Measurements from ENCODE around the gene BMPER.
A peak's percentile ranks its signal among the peaks of the same experiment; 100 is the strongest.

Gene BMPER

GRCh38 chr7:33926535-33926934, 21.2 kb downstream of the BMPER start:
- no peak for DNase-seq

- no peak for DNase-seq
Observed at GRCh38 chr7:33928986-33929385, 23.6 kb downstream of the BMPER start.

- DNase-seq = no peak
Observed at GRCh38 chr7:33932221-33932620, 26.9 kb downstream of the BMPER start.

- DNase-seq = peak; percentile 69 to 75
Observed at GRCh38 chr7:33932832-33933468, 27.6 kb downstream of the BMPER start.

GRCh38 chr7:33933611-33934281, 28.4 kb downstream of the BMPER start:
- DNase-seq = no peak

- DNase-seq = no peak
Observed at GRCh38 chr7:33934391-33934790, 29.1 kb downstream of the BMPER start.

GRCh38 chr7:33936503-33936902, 31.2 kb downstream of the BMPER start:
- DNase-seq = no peak

- DNase-seq = no peak
Observed at GRCh38 chr7:33937871-33938270, 32.5 kb downstream of the BMPER start.

- no peak for DNase-seq
Observed at GRCh38 chr7:33939121-33939520, 33.8 kb downstream of the BMPER start.

GRCh38 chr7:33940503-33940902, 35.2 kb downstream of the BMPER start:
- DNase-seq = no peak

- DNase-seq = no peak
Observed at GRCh38 chr7:33941418-33941817, 36.1 kb downstream of the BMPER start.

GRCh38 chr7:33946094-33946699, 40.9 kb downstream of the BMPER start:
- DNase-seq = no peak

- no peak for DNase-seq
Observed at GRCh38 chr7:33950047-33950714, 44.8 kb downstream of the BMPER start.

GRCh38 chr7:33952824-33953223, 47.5 kb downstream of the BMPER start:
- DNase-seq = no peak

- DNase-seq = no peak
Observed at GRCh38 chr7:33958104-33958503, 52.8 kb downstream of the BMPER start.

GRCh38 chr7:33959676-33960075, 54.3 kb downstream of the BMPER start:
- no peak for DNase-seq

- DNase-seq = no peak
Observed at GRCh38 chr7:33961948-33962347, 56.6 kb downstream of the BMPER start.

GRCh38 chr7:33964417-33965182, 59.3 kb downstream of the BMPER start:
- no peak for DNase-seq

GRCh38 chr7:33965183-33965744, 59.9 kb downstream of the BMPER start:
- no peak for DNase-seq

GRCh38 chr7:33968591-33968990, 63.3 kb downstream of the BMPER start:
- no peak for DNase-seq

GRCh38 chr7:33970536-33970935, 65.2 kb downstream of the BMPER start:
- DNase-seq = no peak

GRCh38 chr7:33971106-33971505, 65.8 kb downstream of the BMPER start:
- DNase-seq = no peak
